Omental fat pad (tissue), 4 donors: ENCODE measurements around the gene PTS. TPM values are rescaled to one million over a fixed set of nuclear protein-coding genes. Genes with fewer than 3 reads are reported as not detected.

Experiments used
- ATAC-seq: fragments of 150-250 bp; one replicate; pipeline ENCODE4 v1.9.1; 2016; ENCODE audit warnings: mild to moderate bottlenecking, moderate library complexity; ENCODE audit not compliant: low FRiP score
- DNase-seq: peaks from one replicate; pipeline ENCODE4 v3.0.0-alpha.2; 2019; ENCODE audit warnings: low spot score
- CTCF ChIP-seq, 3 donors: fragments of 450-650 bp; IDR thresholded peaks; one replicate each; pipeline ENCODE4 v1.5.1; 2016 to 2017; ENCODE audit warnings: antibody characterized with exemption in 3 of 3, mild to moderate bottlenecking in 3 of 3, moderate library complexity in 2 of 3
- total RNA-seq, 4 donors: library from RNA; depleted of rRNA; stranded (reverse); fragments of >200 nt; gene quantifications; one replicate each; pipeline ENCODE4 v1.1.0, GENCODE V29; 2016

PTS gene
- total RNA-seq, 4 donors from 2014 or later, result 25.8 to 38.0 (median 34.4) TPM

- ATAC-seq, result peak; percentile 88
- no peak for TF ChIP-seq CTCF (IDR thresholded peaks at IDR 0.05)
- DNase-seq, result no peak
Measured at GRCh38 chr11:112241486-112241885, 15.3 kb downstream of the PTS start.

- ATAC-seq, result no peak
- DNase-seq, result no peak
- no peak for TF ChIP-seq CTCF (IDR thresholded peaks at IDR 0.05)
Measured at GRCh38 chr11:112247201-112247600, 21.0 kb downstream of the PTS start.

GRCh38 chr11:112248201-112248600 lies 22.0 kb downstream of the PTS start:
- ATAC-seq (no peak), DNase-seq (no peak)
- no peak for TF ChIP-seq CTCF (IDR thresholded peaks at IDR 0.05)

GRCh38 chr11:112249871-112250610 lies 23.8 kb downstream of the PTS start:
- no peak for ATAC-seq
- DNase-seq, result no peak
- no peak for TF ChIP-seq CTCF (IDR thresholded peaks at IDR 0.05)

GRCh38 chr11:112253605-112254242 lies 27.5 kb downstream of the PTS start:
- no peak for ATAC-seq
- no peak for DNase-seq
- TF ChIP-seq CTCF (IDR thresholded peaks at IDR 0.05), result no peak

GRCh38 chr11:112255067-112255720 lies 29.0 kb downstream of the PTS start:
- DNase-seq (no peak), ATAC-seq (no peak)
- TF ChIP-seq CTCF (IDR thresholded peaks at IDR 0.05), result no peak
